GM23338 (cell line): ENCODE data around the gene TTC3. TPM values are rescaled to one million over a fixed set of nuclear protein-coding genes. Genes with fewer than 3 reads are reported as not detected.

Experiments used
- ATAC-seq: fragments of 200-7000 bp; cut with Tn5 transposase; 3 replicates; pipeline ENCODE4 v1.9.1; 2020
- DNase-seq: peaks from one replicate; pipeline ENCODE4 v3.0.0-alpha.2; 2015; ENCODE audit warnings: low spot score
- H2AFZ ChIP-seq: fragments of 200-600 bp; sonication (generic); 2 replicates; pipeline ENCODE4 v1.8.0; 2016; ENCODE audit warnings: antibody characterized with exemption, mild to moderate bottlenecking, moderate library complexity
- H3F3A ChIP-seq: fragments of 200-600 bp; sonication (generic); replicated peaks from 2 replicates; pipeline ENCODE4 v1.8.0; 2017; ENCODE audit warnings: antibody characterized with exemption, mixed run types, low read depth
- H3K27ac ChIP-seq: fragments of 200-600 bp; sonication (generic); 2 replicates; pipeline ENCODE4 v1.6.1; 2016; ENCODE audit warnings: low read depth
- H3K27me3 ChIP-seq: fragments of 200-600 bp; sonication (generic); 2 replicates; pipeline ENCODE4 v1.8.0; 2016; ENCODE audit warnings: mild to moderate bottlenecking, mixed run types, moderate library complexity; ENCODE audit not compliant: insufficient read depth
- H3K36me3 ChIP-seq: fragments of 200-600 bp; sonication (generic); 2 replicates; pipeline ENCODE4 v1.8.0; 2016; ENCODE audit warnings: mild to moderate bottlenecking; ENCODE audit not compliant: insufficient read depth
- H3K4me1 ChIP-seq: fragments of 200-600 bp; sonication (generic); 2 replicates; pipeline ENCODE4 v1.8.0; 2016; ENCODE audit warnings: mild to moderate bottlenecking, moderate library complexity; ENCODE audit not compliant: insufficient read depth
- H3K4me2 ChIP-seq: fragments of 200-600 bp; sonication (generic); 2 replicates; pipeline ENCODE4 v1.7.1; 2017; ENCODE audit warnings: mixed run types
- H3K4me3 ChIP-seq: fragments of 200-600 bp; sonication (generic); 2 replicates; pipeline ENCODE4 v1.6.1; 2016; ENCODE audit warnings: mixed run types
- H3K79me2 ChIP-seq: fragments of 200-600 bp; sonication (generic); replicated peaks from 2 replicates; pipeline ENCODE4 v1.8.0; 2017; ENCODE audit warnings: mild to moderate bottlenecking; ENCODE audit not compliant: insufficient read depth
- H3K9me2 ChIP-seq: fragments of 200-600 bp; sonication (generic); 2 replicates; pipeline ENCODE4 v1.8.0; 2017; ENCODE audit not compliant: insufficient read depth
- H4K20me1 ChIP-seq: fragments of 200-600 bp; sonication (generic); replicated peaks from 2 replicates; pipeline ENCODE4 v1.8.0; 2017; ENCODE audit warnings: mild to moderate bottlenecking; ENCODE audit not compliant: insufficient read depth
- H3K27ac Mint-ChIP-seq: 2 replicates; pipeline ENCODE4 v1.8.0; 2020; ENCODE audit warnings: inconsistent platforms, mild to moderate bottlenecking, moderate library complexity, mixed read lengths
- H3K27me3 Mint-ChIP-seq: 3 replicates; pipeline ENCODE4 v1.8.0; 2022; ENCODE audit warnings: low read depth, mild to moderate bottlenecking, moderate library complexity, mixed read lengths, inconsistent platforms; ENCODE audit not compliant: insufficient read depth, poor library complexity
- H3K36me3 Mint-ChIP-seq: 3 replicates; pipeline ENCODE4 v1.8.0; 2021; ENCODE audit warnings: low read depth, mild to moderate bottlenecking, inconsistent platforms, moderate library complexity, mixed read lengths
- H3K4me1 Mint-ChIP-seq: 3 replicates; pipeline ENCODE4 v1.8.0; 2020; ENCODE audit warnings: mild to moderate bottlenecking, inconsistent platforms, mixed read lengths
- H3K4me3 Mint-ChIP-seq: 3 replicates; pipeline ENCODE4 v1.8.0; 2021; ENCODE audit warnings: moderate library complexity, mild to moderate bottlenecking, inconsistent platforms, mixed read lengths
- H3K9me3 Mint-ChIP-seq: 3 replicates; pipeline ENCODE4 v1.8.0; 2020; ENCODE audit warnings: moderate library complexity, mild to moderate bottlenecking, inconsistent platforms, mixed read lengths
- CREB1 ChIP-seq: fragments of 250-450 bp; sonication (Bioruptor Pico); IDR thresholded peaks from 2 replicates; pipeline ENCODE4 v1.5.0; 2020; ENCODE audit warnings: low read depth, mild to moderate bottlenecking, moderate library complexity
- CTCF ChIP-seq, 2 experiments: fragments of 200-600 bp in 1 of 2; sonication (generic) in 1 of 2; conservative IDR thresholded peaks; 2 replicates each; pipeline versions ENCODE4 v1.5.1 to v1.6.1; 2016 to 2017; ENCODE audit warnings: antibody characterized with exemption in 2 of 2, low read depth in 2 of 2, mild to moderate bottlenecking in 2 of 2, moderate library complexity in 1 of 2
- ETS1 ChIP-seq: IDR thresholded peaks from 2 replicates; pipeline ENCODE4 v1.6.1; 2016; ENCODE audit warnings: antibody characterized with exemption
- EZH2 ChIP-seq: fragments of 200-600 bp; sonication (generic); IDR thresholded peaks from one replicate; pipeline ENCODE4 v1.8.0; 2017; ENCODE audit warnings: antibody characterized with exemption, mild to moderate bottlenecking, low read depth; ENCODE audit not compliant: unreplicated experiment
- EZH2phosphoT487 ChIP-seq: fragments of 200-600 bp; sonication (generic); IDR thresholded peaks from one replicate; pipeline ENCODE4 v1.8.1; 2018; ENCODE audit warnings: antibody characterized with exemption; ENCODE audit not compliant: unreplicated experiment
- JUNB ChIP-seq: IDR thresholded peaks from one replicate; pipeline ENCODE4 v1.6.1; 2016; ENCODE audit warnings: antibody characterized with exemption; ENCODE audit not compliant: unreplicated experiment
- NANOG ChIP-seq: IDR thresholded peaks from 2 replicates; pipeline ENCODE4 v1.6.1; 2016; ENCODE audit warnings: antibody characterized with exemption, borderline replicate concordance
- POLR2AphosphoS5 ChIP-seq: IDR thresholded peaks from 2 replicates; pipeline ENCODE4 v1.6.1; 2016; ENCODE audit warnings: antibody characterized with exemption, low read depth
- REST ChIP-seq: IDR thresholded peaks from one replicate; pipeline ENCODE4 v1.6.1; 2018; ENCODE audit warnings: antibody characterized with exemption; ENCODE audit not compliant: unreplicated experiment
- STAT1 ChIP-seq: IDR thresholded peaks from one replicate; pipeline ENCODE4 v1.6.1; 2016; ENCODE audit warnings: antibody characterized with exemption; ENCODE audit not compliant: unreplicated experiment
- ZNF114 ChIP-seq: fragments of 250-450 bp; sonication (Bioruptor Pico); IDR thresholded peaks from 2 replicates; pipeline ENCODE4 v1.5.0; 2020; ENCODE audit warnings: mild to moderate bottlenecking, moderate library complexity
- ZNF331 ChIP-seq: fragments of 250-450 bp; sonication (Bioruptor Pico); IDR thresholded peaks from 2 replicates; pipeline ENCODE4 v1.5.0; 2020; ENCODE audit warnings: low read depth, mild to moderate bottlenecking, moderate library complexity
- ZNF462 ChIP-seq: fragments of 250-450 bp; sonication (Bioruptor Pico); IDR thresholded peaks from 2 replicates; pipeline ENCODE4 v1.5.0; 2020; ENCODE audit warnings: mild to moderate bottlenecking, moderate library complexity
- polyA plus RNA-seq: library from polyadenylated mRNA; unstranded; fragments of >200 nt; fragmentation: Nextera tagmentation; extraction: Ambion mirVana; gene quantifications from 2 replicates; pipeline ENCODE4 v1.2.1, GENCODE V29; 2016
- total RNA-seq: library from RNA; depleted of rRNA; stranded (reverse); fragments of >200 nt; shearing (Covaris generic); gene quantifications from 2 replicates; pipeline ENCODE4 v1.2.3, GENCODE V29; 2014

TTC3 gene
- total and polyA plus RNA-seq, 2 experiments from 2014 or later: 28.9 to 48.6 TPM

- Mint-ChIP-seq H3K27me3 (peaks cover 6% of the 10 kb centered on the region), H3K4me3 (no peak overlapping the region), H3K36me3 (peaks cover 3% of the 10 kb centered on the region; the same call in 1 of the 3 replicates), H3K9me3 (peaks cover 7% of the 10 kb centered on the region; the same call in 2 of the 3 replicates), H3K4me1 (peaks cover 32% of the 10 kb centered on the region), H3K27ac (no peak overlapping the region)
- no peak for DNase-seq
- no peak overlapping the region for H3K4me3 ChIP-seq
- H3K27ac ChIP-seq: no peak overlapping the region
- H3K27me3 ChIP-seq: no peaks in the 10 kb centered on the region
- no peak overlapping the region for H2AFZ ChIP-seq
- ATAC-seq: no peak
- H3K36me3 ChIP-seq: no peaks in the 10 kb centered on the region
- TF ChIP-seq NANOG (no peak), ZNF331 (CRISPR knock-in tag) (no peak), POLR2AphosphoS5 (no peak), EZH2phosphoT487 (no peak), ZNF114 (CRISPR knock-in tag) (no peak), EZH2 (no peak), CREB1 (no peak), ETS1 (no peak), JUNB (no peak), REST (no peak), STAT1 (no peak), ZNF462 (no peak), CTCF (conservative IDR thresholded peaks at IDR 0.05; ENCODE audit: low read depth in 2 of 2) (no peak)
- H4K20me1 ChIP-seq: no peaks in the 10 kb centered on the region
- no peak overlapping the region for H3K4me2 ChIP-seq
- H3F3A ChIP-seq: 0 out of 2 replicates have a peak, but pooled peaks cover 3% of the 10 kb centered on the region
- H3K79me2 ChIP-seq: no peaks in the 10 kb centered on the region
- H3K9me2 ChIP-seq: 0 out of 2 replicates have a peak, but pooled peaks cover 3% of the 10 kb centered on the region
- H3K4me1 ChIP-seq: peaks cover 29% of the 10 kb centered on the region
These were observed 13.9 kb upstream of the TTC3 start for GRCh38 chr21:37059181-37059580.
